HT1080 (cell line): ENCODE results near the gene NYNRIN. TPM values are rescaled to one million over a fixed set of nuclear protein-coding genes. Genes with fewer than 3 reads are reported as not detected.
"Not testable (repeated sequence)": the region's sequence is repeated elsewhere in the genome, so short reads cannot be mapped to it uniquely, and the experiment has no call there.

Source experiments
- DNase-seq: peaks from one replicate; pipeline ENCODE4 v3.0.0-alpha.2; 2015; ENCODE audit warnings: low read depth
- total RNA-seq: library from RNA; depleted of rRNA; stranded (reverse); fragments of >200 nt; shearing (Covaris generic); gene quantifications from 2 replicates; pipeline ENCODE4 v1.2.3, GENCODE V29; 2014

The NYNRIN gene
- total RNA-seq, 1 experiment from 2014 or later, result 0.05 TPM

DNA sequence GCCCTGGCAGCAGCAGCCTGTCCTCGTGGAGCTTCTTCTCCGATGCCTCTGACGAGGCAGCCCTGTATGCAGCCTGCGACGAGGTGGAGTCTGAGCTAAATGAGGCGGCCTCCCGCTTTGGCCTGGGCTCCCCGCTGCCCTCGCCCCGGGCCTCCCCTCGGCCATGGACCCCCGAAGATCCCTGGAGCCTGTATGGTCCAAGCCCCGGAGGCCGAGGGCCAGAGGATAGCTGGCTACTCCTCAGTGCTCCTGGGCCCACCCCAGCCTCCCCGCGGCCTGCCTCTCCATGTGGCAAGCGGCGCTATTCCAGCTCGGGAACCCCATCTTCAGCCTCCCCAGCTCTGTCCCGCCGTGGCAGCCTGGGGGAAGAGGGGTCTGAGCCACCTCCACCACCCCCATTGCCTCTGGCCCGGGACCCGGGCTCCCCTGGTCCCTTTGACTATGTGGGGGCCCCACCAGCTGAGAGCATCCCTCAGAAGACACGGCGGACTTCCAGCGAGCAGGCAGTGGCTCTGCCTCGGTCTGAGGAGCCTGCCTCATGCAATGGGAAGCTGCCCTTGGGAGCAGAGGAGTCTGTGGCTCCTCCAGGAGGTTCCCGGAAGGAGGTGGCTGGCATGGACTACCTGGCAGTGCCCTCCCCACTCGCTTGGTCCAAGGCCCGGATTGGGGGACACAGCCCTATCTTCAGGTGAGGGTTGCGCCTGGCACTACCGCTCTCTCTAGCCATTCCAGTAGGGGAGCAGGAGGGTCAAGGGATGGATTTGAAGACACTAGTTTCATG, 28.7 kb upstream of the NYNRIN start:
- no peak for DNase-seq

DNA sequence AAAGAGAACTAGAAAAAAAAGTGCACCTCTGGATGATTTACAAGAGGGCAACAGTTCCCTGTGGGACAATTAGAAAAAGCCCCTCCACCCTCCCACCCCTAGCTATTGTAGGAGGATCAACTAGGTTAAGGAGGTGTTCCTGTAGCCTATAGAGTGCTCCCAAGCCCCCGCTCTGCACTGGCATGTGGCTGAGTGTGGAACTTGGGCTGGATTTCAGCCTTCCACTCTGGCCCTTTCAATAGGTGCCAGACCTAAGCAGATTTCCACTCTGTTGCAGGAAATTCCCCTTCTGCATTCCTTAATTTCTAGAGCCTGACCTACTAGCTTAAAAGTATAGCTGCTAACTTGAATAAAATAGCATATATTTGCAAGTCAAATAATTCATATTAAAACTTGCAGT, 28.1 kb upstream of the NYNRIN start:
- no peak for DNase-seq

DNA sequence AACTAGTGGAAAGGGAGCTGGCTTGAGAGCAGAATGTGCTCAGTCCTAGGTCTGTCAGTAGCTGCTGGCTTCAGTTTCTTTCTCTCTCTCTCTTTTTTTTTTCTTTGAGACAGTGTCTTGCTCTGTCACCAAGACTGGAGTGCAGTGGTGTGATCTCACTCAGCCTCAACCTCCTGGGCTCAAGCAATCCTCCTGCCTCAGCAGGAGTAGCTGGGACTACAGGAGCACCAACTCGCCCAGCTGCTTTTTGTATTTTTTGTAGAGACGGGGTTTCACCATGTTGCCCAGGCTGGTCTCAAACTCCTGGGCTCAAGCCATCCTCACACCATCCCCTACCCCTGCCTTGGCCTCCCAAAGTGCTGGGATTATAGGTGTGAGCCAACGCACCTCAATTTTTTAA, 27.2 kb upstream of the NYNRIN start:
- not testable (repeated sequence) for DNase-seq

DNA sequence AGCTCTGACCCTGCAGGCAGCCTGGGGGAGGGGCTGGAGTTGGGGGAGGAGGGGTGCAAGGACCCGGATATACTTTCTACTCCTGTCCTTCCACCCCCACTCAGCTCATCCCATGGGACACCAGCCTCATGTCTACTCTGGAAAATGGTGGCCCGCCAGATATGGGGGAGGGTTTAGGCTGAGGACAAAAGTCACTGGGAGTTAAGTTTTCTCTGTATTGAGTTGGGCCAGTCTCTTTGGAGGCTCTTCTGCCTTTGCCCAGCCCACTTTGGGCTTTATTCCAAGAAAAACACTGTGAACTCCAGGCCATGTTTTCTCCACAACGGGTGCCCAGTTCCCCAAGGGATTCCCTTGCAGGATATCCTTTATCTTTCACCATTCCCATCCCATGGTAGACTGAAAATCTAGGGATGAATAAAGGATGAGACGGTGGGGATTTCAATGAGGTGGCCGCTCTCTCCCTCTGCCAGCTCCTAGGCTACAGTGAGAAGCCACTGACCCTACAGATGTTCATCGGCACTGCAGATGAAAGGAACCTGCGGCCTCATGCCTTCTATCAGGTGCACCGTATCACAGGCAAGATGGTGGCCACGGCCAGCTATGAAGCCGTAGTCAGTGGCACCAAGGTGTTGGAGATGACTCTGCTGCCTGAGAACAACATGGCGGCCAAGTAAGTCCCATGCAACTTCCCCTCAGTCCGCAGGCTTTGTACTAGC, 25.9 kb upstream of the NYNRIN start:
- no peak for DNase-seq

DNA sequence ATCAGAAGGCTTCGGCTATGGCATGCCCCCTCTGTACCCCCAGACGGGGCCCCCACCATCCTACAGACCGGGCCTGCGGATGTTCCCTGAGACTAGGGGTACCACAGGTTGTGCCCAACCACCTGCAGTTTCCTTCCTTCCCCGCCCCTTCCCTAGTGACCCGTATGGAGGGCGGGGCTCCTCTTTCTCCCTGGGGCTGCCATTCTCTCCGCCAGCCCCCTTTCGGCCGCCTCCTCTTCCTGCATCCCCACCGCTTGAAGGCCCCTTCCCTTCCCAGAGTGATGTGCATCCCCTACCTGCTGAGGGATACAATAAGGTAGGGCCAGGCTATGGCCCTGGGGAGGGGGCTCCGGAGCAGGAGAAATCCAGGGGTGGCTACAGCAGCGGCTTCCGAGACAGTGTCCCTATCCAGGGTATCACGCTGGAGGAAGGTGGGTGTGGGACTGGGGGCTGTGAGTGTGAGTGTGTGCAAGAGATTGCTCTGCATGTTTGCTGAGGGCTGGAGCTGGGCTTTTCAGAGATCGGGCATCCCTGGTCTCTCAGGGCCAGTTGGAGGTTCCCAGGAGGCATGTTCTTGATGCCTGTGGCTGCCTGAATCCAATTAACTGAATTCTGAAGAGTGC, 22.2 kb upstream of the NYNRIN start:
- no peak for DNase-seq

DNA sequence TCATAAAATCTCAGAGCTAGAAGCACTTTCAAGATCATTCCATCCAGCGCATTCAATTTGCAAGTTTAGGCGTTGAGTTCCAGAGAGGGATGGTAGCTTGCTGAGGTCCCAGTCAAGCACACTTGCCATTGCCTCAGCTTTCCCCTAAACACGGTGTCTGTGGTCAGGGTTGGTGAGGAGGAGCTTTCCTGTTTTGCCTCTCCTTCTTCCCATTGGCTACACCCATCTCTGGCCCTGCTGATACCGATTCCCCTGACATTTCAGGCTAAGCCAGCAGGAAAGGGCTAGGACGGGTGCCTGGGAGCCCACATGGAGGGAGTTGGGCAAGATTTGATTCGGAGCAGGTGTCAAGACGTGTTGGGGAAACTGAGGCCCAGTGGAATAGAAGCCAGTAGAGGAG, 21.7 kb upstream of the NYNRIN start:
- DNase-seq, result no peak

- DNase-seq, result no peak
Observed at GRCh38 chr14:24377657-24378056, 21.1 kb upstream of the NYNRIN start.

DNA sequence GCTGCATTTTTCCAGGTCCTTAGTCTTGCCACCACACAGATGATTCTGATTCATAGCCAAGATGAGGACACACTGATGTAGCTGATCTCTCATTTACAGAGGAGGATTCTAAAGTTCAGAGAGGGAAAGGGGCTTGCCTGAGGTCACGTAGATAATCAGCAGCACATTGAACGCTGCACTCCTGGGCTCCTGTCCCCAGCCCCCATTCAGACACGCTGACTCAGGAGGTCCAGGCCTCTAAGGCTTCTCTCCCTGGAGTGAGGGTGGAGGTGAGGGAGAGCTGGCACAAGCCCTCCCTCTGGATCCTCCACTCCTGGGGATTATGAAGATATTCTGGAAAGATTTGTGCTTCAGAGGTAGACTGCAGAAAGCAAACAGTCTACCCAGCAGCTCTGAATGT, 20.5 kb upstream of the NYNRIN start:
- DNase-seq, result no peak

DNA sequence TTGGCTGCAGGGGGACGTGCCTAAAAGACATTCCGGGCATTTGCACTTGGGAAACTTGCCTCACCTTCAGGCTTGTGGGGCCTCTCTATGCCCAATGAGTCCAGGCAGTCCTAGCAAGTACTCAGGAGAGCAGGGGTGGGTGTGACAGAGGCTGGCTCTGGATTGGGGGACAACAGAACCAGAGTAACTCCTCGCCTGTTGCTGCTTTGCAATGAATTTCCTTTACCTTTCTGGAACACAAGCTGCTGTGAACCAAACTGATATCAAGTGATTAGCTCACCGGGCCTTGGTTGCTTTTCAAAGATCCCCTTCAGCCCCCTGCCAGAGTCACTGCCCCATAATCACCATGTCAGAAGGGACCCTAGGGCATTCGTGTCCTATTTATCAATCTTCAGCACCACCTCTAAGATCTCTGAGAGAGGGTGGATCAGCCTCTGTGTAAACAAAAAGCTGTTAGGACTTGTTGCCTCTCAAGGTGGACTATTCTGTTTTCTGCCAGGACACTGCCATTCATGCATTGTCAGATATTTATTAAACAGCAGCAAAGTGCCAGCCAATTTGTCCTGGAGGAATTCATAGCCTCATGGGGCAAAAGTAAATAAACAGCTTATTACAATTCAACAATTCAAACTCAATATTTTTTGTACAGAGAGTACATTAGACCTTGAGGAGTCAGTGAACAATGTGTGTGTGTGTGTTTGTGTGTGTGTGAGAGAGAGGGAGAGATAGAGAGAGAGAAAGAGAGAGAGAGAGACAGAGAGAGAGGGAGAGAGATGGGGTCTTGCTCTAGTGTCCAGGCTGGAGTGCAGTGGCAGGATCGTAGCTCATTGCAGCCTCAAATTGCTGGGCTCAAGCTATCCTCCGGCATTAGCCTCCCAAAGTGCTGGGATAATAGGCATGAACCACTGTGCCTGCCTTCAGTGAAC, 19.6 kb upstream of the NYNRIN start:
- no peak for DNase-seq

GRCh38 chr14:24379907-24380730, 18.7 kb upstream of the NYNRIN start:
- no peak for DNase-seq

GRCh38 chr14:24381363-24382063, 17.3 kb upstream of the NYNRIN start:
- DNase-seq, result no peak

DNA sequence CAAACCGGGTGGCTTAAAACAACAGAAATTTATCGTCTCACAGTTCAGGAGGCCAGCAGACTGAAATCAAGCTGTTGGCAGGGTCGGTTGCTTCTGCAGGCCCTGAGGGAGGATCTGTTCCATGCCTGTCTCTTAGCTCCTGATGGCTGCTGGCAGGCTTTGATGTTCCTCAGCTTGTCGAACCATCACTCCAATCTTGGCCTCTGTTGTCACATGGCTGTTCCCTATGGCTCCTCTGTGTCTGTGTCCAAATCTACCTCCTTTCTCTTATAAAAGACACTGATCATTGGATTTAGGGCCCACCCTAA, 16.8 kb upstream of the NYNRIN start:
- DNase-seq, result no peak

DNA sequence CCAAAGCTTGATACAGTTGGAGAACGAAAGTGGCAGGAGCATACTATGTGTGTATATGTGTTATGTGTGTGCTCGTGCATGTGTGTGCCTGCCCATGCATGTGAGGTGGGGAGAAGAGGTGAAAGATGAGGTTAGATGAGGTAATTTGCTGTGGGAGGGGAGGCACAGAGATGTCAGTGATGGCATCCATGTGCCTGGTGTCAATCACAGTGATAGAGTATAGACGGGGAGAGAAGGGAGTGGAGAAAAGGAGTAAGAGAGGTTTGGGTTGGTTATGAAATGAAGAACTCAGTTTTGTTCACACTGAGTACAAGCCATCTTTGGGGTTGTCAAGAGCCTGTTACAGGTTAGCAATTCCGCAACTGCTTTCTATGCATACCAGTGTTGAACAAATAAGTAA, 14.6 kb upstream of the NYNRIN start:
- no peak for DNase-seq

DNA sequence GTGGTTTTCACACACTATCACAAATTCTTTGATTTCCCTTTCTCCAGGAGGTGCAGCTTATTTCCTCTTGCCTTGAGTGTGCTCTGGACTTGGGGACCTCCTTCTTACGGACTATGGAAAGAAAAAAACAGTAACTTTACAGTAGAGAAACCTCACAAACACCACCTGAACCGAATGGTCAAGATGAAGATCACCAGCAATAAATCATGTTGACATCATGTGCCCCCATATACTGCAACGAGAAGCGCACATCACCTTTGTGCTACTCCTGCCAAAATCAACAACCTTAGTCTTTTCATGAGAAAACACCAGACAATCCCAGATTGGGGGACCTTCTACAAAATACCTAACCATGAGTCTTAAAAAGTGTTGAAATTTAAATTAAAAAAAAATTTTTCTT, 13.3 kb upstream of the NYNRIN start:
- DNase-seq, result no peak

- DNase-seq, result no peak
Observed at GRCh38 chr14:24387009-24387345, 11.8 kb upstream of the NYNRIN start.

GRCh38 chr14:24387579-24387978, 11.2 kb upstream of the NYNRIN start:
- not testable (repeated sequence) for DNase-seq

GRCh38 chr14:24388474-24389179, 10.2 kb upstream of the NYNRIN start:
- DNase-seq, result no peak

DNA sequence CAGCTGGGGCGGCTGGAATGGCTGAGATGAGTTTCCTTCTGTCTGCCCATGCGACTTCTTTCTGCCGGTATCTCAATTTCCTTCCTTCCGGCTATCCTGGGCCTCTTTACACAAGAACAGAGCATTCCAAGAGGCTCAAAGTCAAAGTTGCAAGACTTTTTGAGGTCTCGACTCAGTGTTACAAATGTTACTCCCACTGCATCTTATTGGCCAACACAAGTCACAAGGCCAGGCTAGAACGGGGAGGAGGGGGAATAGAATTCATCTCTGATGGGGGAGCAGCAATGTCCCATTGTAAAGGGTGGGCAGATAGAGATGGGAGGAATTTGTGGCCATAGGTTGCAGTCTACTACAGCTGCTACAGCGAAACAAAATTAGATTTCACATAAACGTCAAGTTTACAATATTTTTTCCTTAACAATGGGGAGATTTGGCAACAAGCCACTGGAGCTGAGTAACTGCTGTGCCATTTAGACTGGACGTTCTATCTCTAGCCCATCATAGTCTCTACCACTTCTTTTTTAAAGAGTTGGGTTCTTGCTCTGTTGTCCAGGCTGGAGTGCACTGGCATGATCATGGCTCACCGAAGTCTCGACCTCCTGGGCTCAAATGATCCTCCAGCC, 9.5 kb upstream of the NYNRIN start:
- no peak for DNase-seq
